Measurements from ENCODE around the gene PRDM5. TPM values are rescaled to one million over a fixed set of nuclear protein-coding genes. Genes with fewer than 3 reads are reported as not detected.

The PRDM5 gene
- under 1 TPM; 0.20 to 0.57 TPM for total RNA-seq

DNA sequence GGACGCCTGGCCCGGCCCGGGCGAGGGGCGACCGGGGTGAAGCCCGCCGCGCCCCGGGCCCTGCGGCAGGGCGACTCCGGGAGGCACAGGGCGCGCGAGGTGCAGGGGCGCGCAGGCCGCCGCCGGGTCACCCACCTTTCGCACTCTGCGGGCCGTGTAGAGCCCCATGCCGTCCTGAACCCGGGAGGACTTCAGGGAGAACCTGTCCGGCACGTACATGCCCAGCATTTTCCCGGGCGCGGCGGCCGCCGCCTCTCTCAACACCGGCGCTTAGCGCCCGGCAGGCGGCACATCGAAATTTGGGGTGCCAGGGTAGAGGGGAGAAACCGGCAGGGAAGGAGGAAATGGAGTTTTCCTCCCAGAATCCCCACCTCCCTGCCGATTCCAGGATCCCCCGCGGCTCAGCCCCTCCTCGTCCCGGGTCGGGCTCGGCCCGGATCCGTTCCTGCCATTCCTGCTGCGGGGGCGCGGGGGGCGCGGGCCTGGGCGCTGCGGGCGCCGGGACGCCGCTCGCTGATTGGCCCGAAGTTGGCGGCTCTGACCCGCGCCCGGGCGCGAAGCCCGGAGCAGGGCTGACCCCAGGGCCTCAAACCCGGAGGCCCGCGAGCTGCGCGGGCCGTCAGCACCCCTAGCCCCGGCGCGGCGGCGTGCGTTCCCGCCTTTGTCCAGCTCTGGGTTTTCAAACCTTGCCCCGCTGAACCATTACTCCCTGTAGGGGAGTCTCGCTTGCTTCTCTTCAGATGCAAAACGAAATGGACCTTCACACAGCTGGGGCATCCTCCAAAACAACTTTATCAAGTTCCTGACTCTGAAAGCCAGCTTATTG, at the start of gene PRDM5:
Gene PRDM5 (minus strand): TSS at position 346 of the 826 bp plus-strand sequence. CDS start 118 bp downstream, at position 228.
- Mint-ChIP-seq H3K9me3 (no peaks in the 10 kb centered on the region), H3K36me3 (ENCODE audit: low read depth) (no peaks in the 10 kb centered on the region), H3K27ac (peak within 1 kb of the TSS; percentile 54), H3K4me3 (peak within 1 kb of the TSS; percentile 73), H3K27me3 (ENCODE audit: low read depth) (peaks cover 4% of the 10 kb centered on the region), H3K4me1 (ENCODE audit: low read depth) (peaks cover 13% of the 10 kb centered on the region)
- CTCF ChIA-PET, result interaction anchor here (1.1 kb wide), 1 partner anchor 26 kb away, joined by 3 read pairs; no protein-coding TSS in a partner anchor
- intact Hi-C loops (cut with micrococcal nuclease), result loop anchor here (1.0 to 5.0 kb wide), 6 partner anchors 120 to 856 kb away; partner anchors contain the start of genes MAD2L1 and NDNF
- peak; percentile 40 for DNase-seq

- Mint-ChIP-seq H3K4me1 (ENCODE audit: low read depth) (no peaks in the 10 kb centered on the region), H3K4me3 (no peak overlapping the region), H3K9me3 (no peaks in the 10 kb centered on the region), H3K27ac (no peak overlapping the region), H3K36me3 (ENCODE audit: low read depth) (no peaks in the 10 kb centered on the region), H3K27me3 (ENCODE audit: low read depth) (no peaks in the 10 kb centered on the region)
- no peak for DNase-seq
- CTCF ChIA-PET, result no interaction called here
- intact Hi-C loops (cut with micrococcal nuclease), result no loop called here
Observed at GRCh38 chr4:120971884-120972283, 49.4 kb upstream of the PRDM5 start.

GRCh38 chr4:120965938-120966337, 43.4 kb upstream of the PRDM5 start:
- intact Hi-C loops (cut with micrococcal nuclease), result no loop called here
- Mint-ChIP-seq H3K9me3 (no peaks in the 10 kb centered on the region), H3K36me3 (ENCODE audit: low read depth) (no peaks in the 10 kb centered on the region), H3K27me3 (ENCODE audit: low read depth) (no peaks in the 10 kb centered on the region), H3K4me3 (no peak overlapping the region), H3K27ac (no peak overlapping the region), H3K4me1 (ENCODE audit: low read depth) (no peaks in the 10 kb centered on the region)
- no peak for DNase-seq
- CTCF ChIA-PET, result no interaction called here

- no peak for DNase-seq
- no peak overlapping the region for H3K4me3 Mint-ChIP-seq
- CTCF ChIA-PET, result no interaction called here
- no peaks in the 10 kb centered on the region for H3K27me3 Mint-ChIP-seq (ENCODE audit: low read depth)
- H3K36me3 Mint-ChIP-seq (ENCODE audit: low read depth), result no peaks in the 10 kb centered on the region
- intact Hi-C loops (cut with micrococcal nuclease), result no loop called here
- H3K9me3 Mint-ChIP-seq, result no peaks in the 10 kb centered on the region
- no peaks in the 10 kb centered on the region for H3K4me1 Mint-ChIP-seq (ENCODE audit: low read depth)
- H3K27ac Mint-ChIP-seq, result no peak overlapping the region
Observed at GRCh38 chr4:120964596-120964995, 42.1 kb upstream of the PRDM5 start.

DNA sequence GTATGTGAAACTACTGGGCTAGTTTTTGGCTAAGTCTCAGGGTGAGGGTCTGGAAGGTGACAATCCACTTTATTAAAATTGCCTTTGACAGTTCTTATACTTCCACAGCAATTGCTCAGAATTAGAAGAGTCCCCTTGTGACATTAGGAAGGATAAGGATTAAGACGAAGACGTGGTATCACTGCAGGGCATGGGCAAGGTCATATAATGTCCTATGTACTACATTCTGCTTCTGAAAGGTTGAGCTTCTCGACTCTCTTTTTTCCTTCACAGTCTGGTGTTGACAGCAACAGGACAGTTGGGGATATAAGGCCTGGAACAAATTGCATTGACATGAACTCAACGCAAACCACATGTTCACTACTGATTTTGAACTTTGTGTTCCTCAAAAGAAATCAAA, 40.9 kb upstream of the PRDM5 start:
- Mint-ChIP-seq H3K4me1 (ENCODE audit: low read depth) (no peaks in the 10 kb centered on the region), H3K27me3 (ENCODE audit: low read depth) (no peaks in the 10 kb centered on the region), H3K27ac (no peak overlapping the region), H3K36me3 (ENCODE audit: low read depth) (no peaks in the 10 kb centered on the region), H3K4me3 (no peak overlapping the region), H3K9me3 (no peaks in the 10 kb centered on the region)
- intact Hi-C loops (cut with micrococcal nuclease), result no loop called here
- DNase-seq, result no peak
- CTCF ChIA-PET, result no interaction called here

GRCh38 chr4:120960656-120961267, 38.2 kb upstream of the PRDM5 start:
- no peaks in the 10 kb centered on the region for H3K4me1 Mint-ChIP-seq (ENCODE audit: low read depth)
- CTCF ChIA-PET, result interaction anchor here (0.7 to 1.4 kb wide), 2 partner anchors 17 to 205 kb away, joined by 4 to 6 read pairs; no protein-coding TSS in a partner anchor
- no peaks in the 10 kb centered on the region for H3K9me3 Mint-ChIP-seq
- intact Hi-C loops (cut with micrococcal nuclease), result no loop called here
- H3K4me3 Mint-ChIP-seq, result no peak overlapping the region
- DNase-seq, result no peak
- no peak overlapping the region for H3K27ac Mint-ChIP-seq
- H3K36me3 Mint-ChIP-seq (ENCODE audit: low read depth), result no peaks in the 10 kb centered on the region
- no peaks in the 10 kb centered on the region for H3K27me3 Mint-ChIP-seq (ENCODE audit: low read depth)

GRCh38 chr4:120948382-120948781, 25.9 kb upstream of the PRDM5 start:
- H3K4me1 Mint-ChIP-seq (ENCODE audit: low read depth), result no peaks in the 10 kb centered on the region
- CTCF ChIA-PET, result no interaction called here
- H3K27me3 Mint-ChIP-seq (ENCODE audit: low read depth), result no peaks in the 10 kb centered on the region
- intact Hi-C loops (cut with micrococcal nuclease), result no loop called here
- H3K27ac Mint-ChIP-seq, result no peak overlapping the region
- H3K4me3 Mint-ChIP-seq, result no peak overlapping the region
- no peaks in the 10 kb centered on the region for H3K36me3 Mint-ChIP-seq (ENCODE audit: low read depth)
- no peak for DNase-seq
- H3K9me3 Mint-ChIP-seq, result peaks cover 21% of the 10 kb centered on the region

GRCh38 chr4:120942776-120943175, 20.2 kb upstream of the PRDM5 start:
- CTCF ChIA-PET, result no interaction called here
- Mint-ChIP-seq H3K4me1 (ENCODE audit: low read depth) (no peaks in the 10 kb centered on the region), H3K27me3 (ENCODE audit: low read depth) (no peaks in the 10 kb centered on the region), H3K27ac (no peak overlapping the region), H3K9me3 (peaks cover 9% of the 10 kb centered on the region), H3K4me3 (no peak overlapping the region), H3K36me3 (ENCODE audit: low read depth) (no peaks in the 10 kb centered on the region)
- DNase-seq, result no peak
- intact Hi-C loops (cut with micrococcal nuclease), result no loop called here

GRCh38 chr4:120940547-120940946, 18.0 kb upstream of the PRDM5 start:
- H3K36me3 Mint-ChIP-seq (ENCODE audit: low read depth), result no peaks in the 10 kb centered on the region
- intact Hi-C loops (cut with micrococcal nuclease), result no loop called here
- H3K4me1 Mint-ChIP-seq (ENCODE audit: low read depth), result no peaks in the 10 kb centered on the region
- H3K27ac Mint-ChIP-seq, result no peak overlapping the region
- peaks cover 8% of the 10 kb centered on the region for H3K9me3 Mint-ChIP-seq
- CTCF ChIA-PET, result no interaction called here
- H3K27me3 Mint-ChIP-seq (ENCODE audit: low read depth), result no peaks in the 10 kb centered on the region
- H3K4me3 Mint-ChIP-seq, result no peak overlapping the region
- DNase-seq, result no peak

DNA sequence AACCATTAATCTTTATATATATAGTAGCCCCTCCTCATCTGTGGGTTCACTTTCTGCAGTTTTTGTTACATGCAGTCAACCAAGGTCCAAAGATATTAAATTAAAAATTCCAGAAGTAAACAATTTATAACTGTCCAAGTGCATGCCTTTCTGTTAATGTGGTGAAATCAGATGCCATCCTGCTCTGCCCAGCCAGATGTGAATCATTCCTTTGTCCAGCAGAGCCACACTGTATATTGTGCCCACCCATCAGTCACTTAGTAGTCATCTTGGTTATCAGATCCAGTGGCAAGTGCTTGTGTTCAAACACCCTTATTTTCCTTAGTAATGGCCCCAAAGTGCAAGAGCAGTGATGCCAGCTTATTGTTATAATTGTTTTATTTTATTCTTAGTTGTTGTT, 17.2 kb upstream of the PRDM5 start:
- H3K4me3 Mint-ChIP-seq, result no peak overlapping the region
- intact Hi-C loops (cut with micrococcal nuclease), result no loop called here
- CTCF ChIA-PET, result no interaction called here
- H3K27me3 Mint-ChIP-seq (ENCODE audit: low read depth), result no peaks in the 10 kb centered on the region
- no peak overlapping the region for H3K27ac Mint-ChIP-seq
- peaks cover 5% of the 10 kb centered on the region for H3K9me3 Mint-ChIP-seq
- DNase-seq, result no peak
- no peaks in the 10 kb centered on the region for H3K36me3 Mint-ChIP-seq (ENCODE audit: low read depth)
- no peaks in the 10 kb centered on the region for H3K4me1 Mint-ChIP-seq (ENCODE audit: low read depth)

DNA sequence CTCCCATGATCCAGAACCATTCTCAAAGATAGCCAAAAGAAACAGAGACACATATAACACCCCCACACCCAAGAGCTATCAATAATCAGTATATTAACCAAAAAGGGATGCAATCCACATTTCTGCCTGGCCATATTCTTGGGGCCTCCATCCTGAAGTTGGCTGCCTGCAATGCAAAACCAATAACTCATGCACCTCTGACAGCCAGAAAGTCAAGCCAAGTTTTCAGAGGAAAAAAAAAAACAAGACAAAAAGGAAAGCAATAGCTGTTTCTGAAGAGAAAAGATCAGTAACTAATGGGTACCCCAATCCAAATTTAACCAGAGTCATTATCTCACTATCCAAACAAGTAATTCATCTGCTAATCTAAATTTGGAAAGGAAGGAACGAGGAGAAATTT, 7.3 kb upstream of the PRDM5 start:
- CTCF ChIA-PET, result no interaction called here
- Mint-ChIP-seq H3K4me3 (no peak overlapping the region), H3K27me3 (ENCODE audit: low read depth) (no peaks in the 10 kb centered on the region), H3K4me1 (ENCODE audit: low read depth) (no peaks in the 10 kb centered on the region), H3K27ac (no peak overlapping the region), H3K36me3 (ENCODE audit: low read depth) (no peaks in the 10 kb centered on the region), H3K9me3 (no peaks in the 10 kb centered on the region)
- no peak for DNase-seq
- intact Hi-C loops (cut with micrococcal nuclease), result no loop called here

- CTCF ChIA-PET, result no interaction called here
- Mint-ChIP-seq H3K27me3 (ENCODE audit: low read depth) (peaks cover 4% of the 10 kb centered on the region), H3K4me1 (ENCODE audit: low read depth) (no peaks in the 10 kb centered on the region), H3K9me3 (no peaks in the 10 kb centered on the region), H3K27ac (no peak overlapping the region), H3K4me3 (no peak overlapping the region), H3K36me3 (ENCODE audit: low read depth) (no peaks in the 10 kb centered on the region)
- intact Hi-C loops (cut with micrococcal nuclease), result no loop called here
- DNase-seq, result no peak
Observed at GRCh38 chr4:120927801-120928409, 5.4 kb upstream of the PRDM5 start.

Data from activated naive CD4-positive, alpha-beta T cell treated with anti-CD3 and anti-CD28 coated beads for 36 hours (primary cell).